Dendritic cell treated with granulocyte-macrophage colony-stimulating factor and Interleukin-4, amounts not matched to agents 40 ng/mL and 50 ng/mL, for 4 days (primary cell): Measurements from ENCODE around the gene CTNNA3.

ENCODE experiments used
- H3K27ac Mint-ChIP-seq: one replicate; pipeline ENCODE4 v1.8.0; 2022; ENCODE audit warnings: mild to moderate bottlenecking, mixed read lengths
- H3K27me3 Mint-ChIP-seq: one replicate; pipeline ENCODE4 v1.8.0; 2022; ENCODE audit warnings: mild to moderate bottlenecking, mixed read lengths
- H3K36me3 Mint-ChIP-seq: one replicate; pipeline ENCODE4 v1.8.0; 2022; ENCODE audit warnings: low read depth, mixed read lengths
- H3K4me1 Mint-ChIP-seq: one replicate; pipeline ENCODE4 v1.8.0; 2022; ENCODE audit warnings: low read depth, mixed read lengths
- H3K4me3 Mint-ChIP-seq: one replicate; pipeline ENCODE4 v1.8.0; 2022; ENCODE audit warnings: mild to moderate bottlenecking, moderate library complexity, mixed read lengths
- H3K9me3 Mint-ChIP-seq: one replicate; pipeline ENCODE4 v1.8.0; 2022; ENCODE audit warnings: mixed read lengths
- intact Hi-C: fragments of 100-400 bp; cut with micrococcal nuclease; formaldehyde crosslinking; loops from one replicate; pipeline ENCODE4 v1.15.0; 2022

Gene CTNNA3

GRCh38 chr10:66717231-66717981, 978.6 kb downstream of the CTNNA3 start:
- intact Hi-C loops, result no loop called here
- Mint-ChIP-seq H3K27me3 (no peaks in the 10 kb centered on the region), H3K36me3 (no peaks in the 10 kb centered on the region), H3K4me3 (no peak overlapping the region), H3K27ac (no peak overlapping the region), H3K4me1 (no peaks in the 10 kb centered on the region), H3K9me3 (peaks cover 21% of the 10 kb centered on the region)

GRCh38 chr10:66714741-66715140, 981.3 kb downstream of the CTNNA3 start:
- Mint-ChIP-seq H3K27me3 (no peaks in the 10 kb centered on the region), H3K36me3 (no peaks in the 10 kb centered on the region), H3K4me3 (no peak overlapping the region), H3K9me3 (peaks cover 15% of the 10 kb centered on the region), H3K27ac (no peak overlapping the region), H3K4me1 (no peaks in the 10 kb centered on the region)
- intact Hi-C loops, result no loop called here

- intact Hi-C loops, result no loop called here
- Mint-ChIP-seq H3K4me1 (no peaks in the 10 kb centered on the region), H3K36me3 (no peaks in the 10 kb centered on the region), H3K27me3 (no peaks in the 10 kb centered on the region), H3K4me3 (no peak overlapping the region), H3K27ac (no peak overlapping the region), H3K9me3 (peaks cover 19% of the 10 kb centered on the region)
These were observed 982.6 kb downstream of the CTNNA3 start for GRCh38 chr10:66713387-66713786.

GRCh38 chr10:66698069-66698468, 997.9 kb downstream of the CTNNA3 start:
- Mint-ChIP-seq H3K9me3 (peaks cover under 1% of the 10 kb centered on the region), H3K27ac (no peak overlapping the region), H3K4me1 (no peaks in the 10 kb centered on the region), H3K4me3 (no peak overlapping the region), H3K36me3 (no peaks in the 10 kb centered on the region), H3K27me3 (no peaks in the 10 kb centered on the region)
- intact Hi-C loops, result no loop called here

GRCh38 chr10:66695046-66695445, 1000.9 kb downstream of the CTNNA3 start:
- Mint-ChIP-seq H3K27me3 (no peaks in the 10 kb centered on the region), H3K9me3 (peaks cover 25% of the 10 kb centered on the region), H3K4me1 (no peaks in the 10 kb centered on the region), H3K4me3 (no peak overlapping the region), H3K36me3 (no peaks in the 10 kb centered on the region), H3K27ac (no peak overlapping the region)
- intact Hi-C loops, result no loop called here

GRCh38 chr10:66684581-66684980, 1011.4 kb downstream of the CTNNA3 start:
- H3K4me1 Mint-ChIP-seq, result no peaks in the 10 kb centered on the region
- H3K4me3 Mint-ChIP-seq, result no peak overlapping the region
- intact Hi-C loops, result no loop called here
- H3K9me3 Mint-ChIP-seq, result peaks cover 15% of the 10 kb centered on the region
- no peaks in the 10 kb centered on the region for H3K36me3 Mint-ChIP-seq
- H3K27ac Mint-ChIP-seq, result no peak overlapping the region
- H3K27me3 Mint-ChIP-seq, result no peaks in the 10 kb centered on the region

- Mint-ChIP-seq H3K4me1 (no peaks in the 10 kb centered on the region), H3K4me3 (no peak overlapping the region), H3K27me3 (no peaks in the 10 kb centered on the region), H3K9me3 (peaks cover 11% of the 10 kb centered on the region), H3K27ac (no peak overlapping the region), H3K36me3 (no peaks in the 10 kb centered on the region)
- intact Hi-C loops, result no loop called here
These were observed 1015.1 kb downstream of the CTNNA3 start for GRCh38 chr10:66680886-66681285.

GRCh38 chr10:66678521-66678920, 1017.5 kb downstream of the CTNNA3 start:
- Mint-ChIP-seq H3K27me3 (no peaks in the 10 kb centered on the region), H3K4me1 (no peaks in the 10 kb centered on the region), H3K27ac (no peak overlapping the region), H3K36me3 (no peaks in the 10 kb centered on the region), H3K4me3 (no peak overlapping the region), H3K9me3 (peaks cover 11% of the 10 kb centered on the region)
- intact Hi-C loops, result no loop called here

- H3K9me3 Mint-ChIP-seq, result no peaks in the 10 kb centered on the region
- H3K4me1 Mint-ChIP-seq, result no peaks in the 10 kb centered on the region
- H3K4me3 Mint-ChIP-seq, result no peak overlapping the region
- no peaks in the 10 kb centered on the region for H3K27me3 Mint-ChIP-seq
- no peak overlapping the region for H3K27ac Mint-ChIP-seq
- H3K36me3 Mint-ChIP-seq, result no peaks in the 10 kb centered on the region
- intact Hi-C loops, result no loop called here
These were observed 1022.9 kb downstream of the CTNNA3 start for GRCh38 chr10:66673071-66673470.

GRCh38 chr10:66671562-66671961, 1024.4 kb downstream of the CTNNA3 start:
- intact Hi-C loops, result no loop called here
- Mint-ChIP-seq H3K9me3 (no peaks in the 10 kb centered on the region), H3K36me3 (no peaks in the 10 kb centered on the region), H3K27me3 (no peaks in the 10 kb centered on the region), H3K4me3 (no peak overlapping the region), H3K27ac (no peak overlapping the region), H3K4me1 (no peaks in the 10 kb centered on the region)

GRCh38 chr10:66671064-66671463, 1024.9 kb downstream of the CTNNA3 start:
- Mint-ChIP-seq H3K27ac (no peak overlapping the region), H3K27me3 (no peaks in the 10 kb centered on the region), H3K36me3 (no peaks in the 10 kb centered on the region), H3K4me1 (no peaks in the 10 kb centered on the region), H3K4me3 (no peak overlapping the region), H3K9me3 (no peaks in the 10 kb centered on the region)
- intact Hi-C loops, result no loop called here

- intact Hi-C loops, result no loop called here
- peaks cover 19% of the 10 kb centered on the region for H3K9me3 Mint-ChIP-seq
- H3K27ac Mint-ChIP-seq, result no peak overlapping the region
- no peaks in the 10 kb centered on the region for H3K27me3 Mint-ChIP-seq
- no peaks in the 10 kb centered on the region for H3K4me1 Mint-ChIP-seq
- H3K4me3 Mint-ChIP-seq, result no peak overlapping the region
- no peaks in the 10 kb centered on the region for H3K36me3 Mint-ChIP-seq
These were observed 1039.5 kb downstream of the CTNNA3 start for GRCh38 chr10:66656499-66656898.

- intact Hi-C loops, result no loop called here
- no peaks in the 10 kb centered on the region for H3K4me1 Mint-ChIP-seq
- H3K4me3 Mint-ChIP-seq, result no peak overlapping the region
- no peaks in the 10 kb centered on the region for H3K27me3 Mint-ChIP-seq
- H3K9me3 Mint-ChIP-seq, result peaks cover 34% of the 10 kb centered on the region
- H3K27ac Mint-ChIP-seq, result no peak overlapping the region
- no peaks in the 10 kb centered on the region for H3K36me3 Mint-ChIP-seq
These were observed 1041.1 kb downstream of the CTNNA3 start for GRCh38 chr10:66654861-66655260.

GRCh38 chr10:66651308-66652082, 1044.5 kb downstream of the CTNNA3 start:
- Mint-ChIP-seq H3K4me3 (no peak overlapping the region), H3K4me1 (no peaks in the 10 kb centered on the region), H3K27ac (no peak overlapping the region), H3K9me3 (peaks cover 66% of the 10 kb centered on the region), H3K36me3 (no peaks in the 10 kb centered on the region), H3K27me3 (no peaks in the 10 kb centered on the region)
- intact Hi-C loops, result no loop called here
